H1 (cell line): ENCODE results near the gene AP2A2.

ENCODE experiments used
- EZH2 ChIP-seq: fragments of 200-600 bp; sonication (generic); IDR thresholded peaks from 2 replicates; pipeline ENCODE4 v1.7.1; 2012; ENCODE audit warnings: low read depth, mild to moderate bottlenecking, moderate library complexity, low read length, inconsistent platforms; ENCODE audit not compliant: severe bottlenecking
- GABPA ChIP-seq: IDR thresholded peaks from 2 replicates; pipeline ENCODE4 v1.6.1; 2011; ENCODE audit warnings: mild to moderate bottlenecking, low read length, moderate library complexity, borderline replicate concordance; ENCODE audit not compliant: insufficient read depth
- HDAC6 ChIP-seq: IDR thresholded peaks from one replicate; pipeline ENCODE4 v1.7.1; 2012; ENCODE audit warnings: low read depth, mild to moderate bottlenecking, inconsistent platforms, low read length, moderate library complexity
- POLR2A ChIP-seq, 2 experiments: IDR thresholded peaks; 1 replicate in 1 of 2; 2 replicates in 1 of 2; pipeline ENCODE4 v1.6.1; 2011; ENCODE audit warnings: low read depth in 2 of 2, low read length in 2 of 2, mild to moderate bottlenecking in 2 of 2; ENCODE audit errors: control extremely low read depth in 1 of 2
- RBBP5 ChIP-seq: IDR thresholded peaks from 2 replicates; pipeline ENCODE4 v1.7.1; 2012; ENCODE audit warnings: low read depth, mild to moderate bottlenecking, inconsistent platforms, low read length, moderate library complexity, borderline replicate concordance
- SRF ChIP-seq: IDR thresholded peaks from 2 replicates; pipeline ENCODE4 v1.6.1; 2011; ENCODE audit warnings: mild to moderate bottlenecking, low read depth, low read length, moderate library complexity
- SUZ12 ChIP-seq: fragments of 200-600 bp; sonication (generic); IDR thresholded peaks from 2 replicates; pipeline ENCODE4 v1.6.1; 2012; ENCODE audit warnings: mild to moderate bottlenecking, inconsistent platforms, low read length, moderate library complexity, mixed read lengths
- TBP ChIP-seq: IDR thresholded peaks from 2 replicates; pipeline ENCODE4 v1.6.1; 2011; ENCODE audit warnings: low read depth, low read length, improper control_type of control experiment

GRCh38 chr11:1032310-1032891 is 106.7 kb downstream of the AP2A2 start:
- TF ChIP-seq SRF (no peak), HDAC6 (no peak), EZH2 (no peak), TBP (no peak), RBBP5 (no peak), SUZ12 (no peak), POLR2A (IDR thresholded peaks at IDR 0.05; ENCODE audit: control extremely low read depth in 1 of 2, low read depth in 2 of 2, low read length in 2 of 2) (no peak), GABPA (no peak)
